Cerebellar cortex (tissue), 1 donor: ENCODE results near the gene COPG2.
"Not testable (repeated sequence)": the region's sequence is repeated elsewhere in the genome, so short reads cannot be mapped to it uniquely, and the experiment has no call there.

Source experiments
- DNase-seq: peaks from one replicate; pipeline ENCODE4 v3.0.0-alpha.2; 2015; ENCODE audit warnings: low spot score

COPG2 gene

DNA sequence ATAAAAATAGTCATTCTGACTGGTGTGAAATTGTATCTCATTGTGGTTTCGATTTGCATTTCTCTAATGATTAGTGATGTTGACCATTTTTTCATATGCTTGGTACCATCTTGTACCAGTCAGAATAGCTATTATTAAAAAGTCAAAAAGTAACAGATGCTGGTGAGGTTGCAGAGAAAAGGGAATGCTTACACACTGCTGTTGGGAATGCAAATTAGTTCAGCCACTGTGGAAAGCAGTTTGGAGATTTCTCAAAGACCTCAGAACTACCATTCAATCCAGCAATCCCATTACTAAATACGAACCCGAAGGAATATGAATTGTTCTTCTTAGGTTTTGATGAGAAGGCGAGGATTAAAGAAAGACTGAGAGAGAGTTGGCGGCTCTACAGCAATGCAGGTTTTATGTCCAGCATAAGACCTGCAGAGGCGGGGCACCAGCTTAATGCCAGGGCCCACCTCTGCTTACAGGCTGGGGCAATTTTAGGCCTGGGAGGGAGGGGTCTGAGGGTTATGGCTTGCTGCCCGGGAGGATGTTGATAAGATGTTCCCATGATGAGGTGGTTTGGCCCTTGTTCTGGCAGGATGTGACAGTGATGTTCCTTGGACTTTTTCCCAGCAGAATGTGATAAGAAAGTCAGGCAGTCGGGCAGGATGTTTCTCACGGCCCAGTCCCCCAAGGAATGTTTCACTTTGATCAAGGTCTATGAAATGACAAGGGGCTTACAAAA is 102.2 kb downstream of the COPG2 start:
- no peak for DNase-seq

DNA sequence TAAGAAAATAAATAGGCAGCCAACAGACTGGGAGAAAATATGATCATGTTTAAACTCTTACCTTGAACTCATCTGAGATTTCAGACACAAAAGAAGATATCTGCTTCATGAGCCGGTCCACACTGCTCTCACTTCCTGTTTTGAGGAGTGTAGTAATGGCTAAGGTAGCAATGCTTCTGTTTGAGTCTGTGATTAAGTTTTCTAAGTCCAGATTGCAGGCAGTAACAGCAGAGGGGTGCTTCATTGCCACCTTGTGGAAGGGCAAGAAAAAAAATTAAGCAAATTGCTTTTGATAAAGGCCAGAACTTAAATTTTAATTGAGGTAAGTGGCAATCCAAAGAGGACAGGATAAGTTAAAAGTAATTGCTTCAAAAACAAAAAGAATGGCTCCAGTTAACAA is 107.6 kb downstream of the COPG2 start:
- no peak for DNase-seq

DNA sequence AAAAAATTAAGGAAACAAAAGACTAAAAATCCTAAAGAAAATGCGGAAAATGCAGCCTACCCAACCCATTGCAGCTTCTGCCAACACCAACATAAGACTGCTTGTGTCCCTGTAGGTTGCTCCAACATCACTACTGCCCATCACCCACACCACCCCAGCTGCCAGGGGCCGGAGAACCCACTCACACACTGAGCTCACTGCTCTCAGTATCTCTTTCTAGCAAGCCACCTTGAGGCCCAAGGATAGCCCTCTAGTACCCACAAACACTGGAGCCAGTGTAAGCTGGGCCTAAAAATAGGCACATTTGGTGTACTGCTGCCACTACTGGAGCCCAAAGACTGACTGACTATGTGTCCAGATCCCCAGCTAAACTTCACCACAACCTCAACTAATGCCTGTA is 109.4 kb downstream of the COPG2 start:
- DNase-seq, result no peak

DNA sequence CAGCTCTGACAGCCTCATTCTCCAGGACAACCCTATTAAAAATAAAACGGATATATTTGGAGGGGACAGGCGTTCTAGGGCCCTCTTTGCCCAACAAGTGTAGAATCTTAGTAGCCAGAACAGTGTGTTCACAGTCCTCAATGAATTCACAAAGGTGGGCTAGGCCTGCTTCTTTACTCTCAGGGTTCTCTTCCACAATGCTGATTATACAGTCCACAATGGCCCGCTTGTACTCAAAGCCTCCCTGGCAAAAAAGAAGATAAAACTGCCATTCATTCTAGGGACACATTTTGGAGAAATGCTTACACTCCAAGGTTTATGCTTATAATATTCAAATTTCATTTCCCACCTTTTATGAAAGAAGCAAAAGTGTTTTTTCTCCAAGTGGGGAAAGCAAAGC is 114.1 kb downstream of the COPG2 start:
- no peak for DNase-seq

DNA sequence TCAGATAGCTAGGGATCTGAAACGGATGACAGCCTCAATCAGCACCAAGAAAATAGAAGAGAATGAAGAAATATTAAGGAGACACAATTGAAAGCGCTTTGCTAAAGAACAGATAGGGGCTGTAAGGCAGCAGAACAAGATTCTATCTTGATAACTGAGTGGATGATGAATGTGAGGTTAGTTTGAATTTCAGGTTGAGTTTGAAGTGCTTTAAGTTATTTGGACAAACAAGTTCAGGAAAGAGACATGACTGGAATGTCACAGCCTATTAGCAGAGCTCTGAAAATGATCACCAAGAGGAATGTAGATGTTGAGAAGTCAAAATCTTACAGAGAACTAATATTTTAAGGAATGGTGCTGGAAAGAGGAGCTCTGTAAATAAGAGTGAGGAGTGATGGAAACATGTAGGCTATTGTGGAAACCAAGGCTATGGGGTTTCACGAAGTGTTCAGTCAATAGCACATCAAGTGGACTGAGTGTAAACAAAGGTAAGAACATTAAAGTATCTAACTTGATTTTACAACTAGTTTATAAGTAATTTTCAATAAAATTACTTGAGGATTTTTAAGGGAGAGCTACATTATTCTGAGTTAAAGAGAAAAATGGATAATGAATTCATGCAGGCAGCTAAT is 115.0 kb downstream of the COPG2 start:
- DNase-seq, result no peak

DNA sequence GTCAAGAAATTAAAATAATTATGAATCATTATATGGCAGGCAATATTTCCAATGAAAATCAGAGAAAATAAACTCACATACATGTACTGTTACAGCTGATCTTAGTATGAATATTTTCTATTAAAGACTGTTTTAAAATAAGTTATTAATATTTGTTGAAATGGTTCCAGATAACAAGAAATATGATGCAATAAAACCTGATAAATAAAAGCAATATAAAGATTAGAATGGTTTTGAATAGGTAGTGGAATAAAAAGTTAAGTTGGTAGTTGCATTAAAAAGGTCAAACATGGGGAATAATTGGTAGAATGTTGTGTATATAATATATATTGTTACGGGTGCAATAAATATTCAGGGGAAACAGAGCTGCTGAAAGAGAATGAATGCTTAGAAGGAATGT is 124.2 kb downstream of the COPG2 start:
- DNase-seq, result no peak

DNA sequence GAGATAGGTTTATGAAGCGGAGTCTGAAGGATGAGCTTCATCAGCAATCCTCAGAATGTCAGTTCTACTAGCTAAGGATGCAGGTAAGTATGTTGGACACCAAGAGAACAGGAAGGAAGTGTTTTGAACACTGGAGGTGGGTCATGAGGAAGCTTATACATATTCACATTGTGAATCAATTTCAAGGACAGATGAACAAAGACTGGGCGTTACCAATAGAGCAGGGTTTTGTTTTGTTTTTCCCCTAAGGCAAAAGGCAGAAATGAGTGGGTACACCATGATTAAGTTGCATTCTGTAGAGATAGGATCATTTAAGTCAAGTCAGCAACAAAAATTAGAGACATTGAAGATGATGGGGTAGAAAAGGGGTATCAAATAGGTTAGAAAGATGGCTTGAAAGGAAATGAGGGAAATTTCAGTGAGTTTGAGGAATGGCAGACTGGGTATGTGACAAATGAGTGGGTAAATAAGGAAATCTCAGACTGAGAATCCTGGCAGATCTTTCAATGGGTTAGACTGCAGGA is 125.0 kb downstream of the COPG2 start:
- no peak for DNase-seq

DNA sequence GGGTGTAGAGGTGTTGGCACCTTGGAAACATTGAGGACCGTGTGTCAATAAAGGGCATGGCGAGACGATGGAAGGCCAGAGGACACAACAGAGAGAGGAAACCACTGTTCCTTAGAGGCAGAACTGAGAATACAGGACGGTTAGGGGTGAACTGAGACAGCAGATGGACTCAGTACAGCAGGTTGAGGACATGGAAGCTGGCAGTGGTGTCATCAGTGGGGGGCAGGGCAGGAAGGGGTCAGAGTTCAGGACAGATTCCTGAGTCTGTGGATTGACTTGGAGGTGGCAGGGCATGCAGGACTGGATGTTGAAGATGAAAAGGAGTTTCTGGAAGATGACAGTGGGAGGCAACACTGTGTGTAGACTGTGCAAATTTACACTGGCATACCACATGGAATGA is 126.3 kb downstream of the COPG2 start:
- not testable (repeated sequence) for DNase-seq

DNA sequence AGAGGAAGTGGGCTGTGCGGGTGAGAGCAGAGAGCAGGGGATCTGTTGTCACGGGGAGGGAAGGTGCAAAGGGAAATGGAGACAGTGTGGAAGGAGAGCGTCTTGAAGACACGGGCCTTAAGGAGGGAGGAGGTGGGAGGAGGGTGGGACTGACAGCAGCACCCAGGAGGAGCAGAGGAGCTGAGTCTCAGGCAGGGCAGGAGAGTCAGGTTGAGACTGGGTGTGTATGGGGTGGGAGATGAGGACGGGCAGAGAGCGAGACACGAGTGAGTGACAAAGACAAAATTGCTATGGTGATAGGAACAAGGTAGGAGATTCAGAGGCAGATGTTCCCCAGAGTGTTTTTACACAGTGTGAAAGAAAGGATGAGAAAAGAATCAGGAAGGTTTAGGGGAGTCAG is 127.3 kb downstream of the COPG2 start:
- not testable (repeated sequence) for DNase-seq

DNA sequence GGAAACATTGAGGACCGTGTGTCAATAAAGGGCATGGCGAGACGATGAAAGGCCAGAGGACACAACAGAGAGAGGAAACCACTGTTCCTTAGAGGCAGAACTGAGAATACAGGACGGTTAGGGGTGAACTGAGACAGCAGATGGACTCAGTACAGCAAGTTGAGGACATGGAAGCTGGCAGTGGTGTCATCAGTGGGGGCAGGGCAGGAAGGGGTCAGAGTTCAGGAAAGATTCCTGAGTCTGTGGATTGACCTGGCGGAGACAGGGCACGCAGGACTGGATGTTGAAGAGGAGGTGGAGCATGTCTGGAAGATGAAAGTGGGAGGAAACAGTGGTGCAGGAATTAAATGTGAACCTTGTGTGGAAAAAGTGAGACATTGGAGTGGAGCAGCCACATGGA is 130.7 kb downstream of the COPG2 start:
- not testable (repeated sequence) for DNase-seq

DNA sequence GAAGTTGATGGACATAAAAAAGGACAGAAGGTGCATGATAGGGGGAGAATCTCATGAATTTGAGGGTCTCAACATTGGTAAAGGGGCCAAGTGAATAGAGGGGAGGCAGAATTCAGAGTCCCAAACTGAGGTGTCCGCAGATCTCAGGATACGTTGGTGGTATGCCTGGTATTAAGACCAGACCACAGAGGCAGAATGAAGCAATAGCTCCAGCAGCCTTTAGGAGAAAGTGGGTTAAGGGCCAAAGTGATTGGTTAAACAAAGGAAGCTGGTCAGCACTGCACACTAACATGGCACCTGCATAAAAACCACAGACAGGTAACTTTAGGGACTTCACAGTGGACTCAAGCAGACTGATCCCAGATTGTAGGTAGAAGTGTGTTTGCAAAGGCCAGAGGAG is 139.1 kb downstream of the COPG2 start:
- DNase-seq, result no peak

DNA sequence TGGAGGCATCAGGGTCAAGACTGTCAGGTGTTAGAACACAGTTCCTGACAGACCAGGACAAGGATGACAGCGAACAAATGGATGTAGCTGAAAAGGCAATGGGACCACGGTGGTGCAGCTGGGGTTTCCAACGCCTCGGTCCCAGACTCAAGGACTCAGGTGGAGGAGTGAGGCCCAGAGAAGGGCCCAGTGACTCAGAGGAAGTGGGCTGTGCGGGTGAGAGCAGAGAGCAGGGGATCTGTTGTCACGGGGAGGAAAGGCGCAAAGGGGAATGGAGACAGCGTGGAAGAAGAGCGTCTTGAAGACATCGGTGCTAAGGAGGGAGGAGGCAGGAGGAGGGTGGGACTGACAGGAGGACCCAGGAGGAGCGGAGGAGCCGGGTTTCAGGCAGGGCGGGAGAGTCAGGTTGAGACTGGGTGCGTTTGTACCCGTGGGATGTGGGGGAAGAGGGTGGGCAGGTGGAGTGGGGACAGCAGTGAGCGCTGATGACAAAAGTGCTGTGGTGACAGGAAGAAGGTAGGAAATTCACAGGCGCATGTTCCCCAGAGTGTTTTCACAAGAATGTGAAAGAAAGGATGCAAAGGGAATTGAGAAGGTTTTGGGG is 140.7 kb downstream of the COPG2 start:
- not testable (repeated sequence) for DNase-seq

DNA sequence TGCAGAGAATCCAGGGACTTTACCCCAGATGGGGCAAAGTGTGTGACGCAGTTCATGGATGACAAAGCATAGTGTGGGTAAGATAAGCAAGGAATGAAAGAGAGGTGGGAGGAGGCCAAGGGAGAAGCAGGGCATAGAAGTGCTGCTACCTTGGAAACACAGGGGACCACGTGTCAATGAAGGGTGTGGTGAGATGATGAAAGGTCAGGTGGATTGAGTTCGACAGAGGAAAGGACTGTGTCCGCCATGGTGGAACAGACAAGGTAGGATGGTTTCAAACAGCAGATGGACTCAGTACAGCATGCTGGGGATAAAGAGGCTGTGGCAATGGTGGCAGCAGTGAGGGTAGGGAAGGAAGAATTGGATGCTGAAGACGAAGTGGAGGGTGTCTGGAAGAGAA is 143.9 kb downstream of the COPG2 start:
- no peak for DNase-seq

DNA sequence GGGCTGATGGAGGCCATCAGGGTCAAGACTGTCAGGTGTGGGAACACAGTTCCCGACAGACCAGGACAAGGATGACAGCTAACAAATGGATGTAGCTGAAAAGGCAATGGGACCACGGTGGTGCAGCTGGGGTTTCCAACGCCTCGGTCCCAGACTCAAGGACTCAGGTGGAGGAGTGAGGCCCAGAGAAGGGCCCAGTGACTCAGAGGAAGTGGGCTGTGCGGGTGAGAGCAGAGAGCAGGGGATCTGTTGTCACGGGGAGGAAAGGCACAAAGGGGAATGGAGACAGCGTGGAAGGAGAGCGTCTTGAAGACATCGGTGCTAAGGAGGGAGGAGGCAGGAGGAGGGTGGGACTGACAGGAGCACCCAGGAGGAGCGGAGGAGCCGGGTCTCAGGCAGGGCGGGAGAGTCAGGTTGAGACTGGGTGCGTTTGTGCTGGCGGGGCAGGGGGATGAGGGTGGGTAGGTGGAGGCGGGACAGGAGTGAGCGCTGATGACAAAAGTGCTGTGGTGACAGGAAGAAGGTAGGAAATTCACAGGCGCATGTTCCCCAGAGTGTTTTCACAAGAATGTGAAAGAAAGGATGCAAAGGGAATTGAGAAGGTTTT is 144.9 kb downstream of the COPG2 start:
- DNase-seq, result not testable (repeated sequence)

DNA sequence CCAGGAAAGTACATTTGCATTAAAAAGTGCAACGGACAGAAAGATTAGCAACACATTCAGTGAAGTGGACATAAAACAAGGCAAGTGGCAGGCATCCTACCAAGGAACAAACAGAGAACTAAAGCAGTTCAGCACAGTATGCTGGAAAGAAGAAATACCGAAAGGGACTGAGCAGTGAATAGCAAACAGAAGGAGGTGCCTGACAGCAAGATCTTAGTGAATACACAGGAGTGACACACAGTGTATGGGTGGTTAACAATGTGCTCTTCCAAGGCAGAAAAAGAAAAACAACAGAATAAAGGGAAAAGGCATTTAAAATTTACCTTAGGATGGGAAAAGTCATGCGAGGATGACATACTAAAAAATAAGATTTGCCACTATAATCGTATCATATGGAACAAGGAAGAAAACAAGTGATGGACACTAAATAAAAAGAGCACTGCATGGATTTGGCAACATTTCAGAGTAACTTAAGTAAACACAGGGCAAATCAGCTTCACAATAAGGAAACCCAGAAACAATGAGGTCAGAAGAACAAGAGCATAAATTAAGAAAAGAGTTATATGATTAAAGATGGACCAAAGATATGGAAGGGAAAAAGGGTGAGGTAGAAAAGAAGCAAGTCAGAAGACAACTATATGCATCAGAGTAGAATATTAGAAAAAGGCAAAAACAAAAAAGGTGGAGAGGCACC is 147.1 kb downstream of the COPG2 start:
- DNase-seq, result no peak

DNA sequence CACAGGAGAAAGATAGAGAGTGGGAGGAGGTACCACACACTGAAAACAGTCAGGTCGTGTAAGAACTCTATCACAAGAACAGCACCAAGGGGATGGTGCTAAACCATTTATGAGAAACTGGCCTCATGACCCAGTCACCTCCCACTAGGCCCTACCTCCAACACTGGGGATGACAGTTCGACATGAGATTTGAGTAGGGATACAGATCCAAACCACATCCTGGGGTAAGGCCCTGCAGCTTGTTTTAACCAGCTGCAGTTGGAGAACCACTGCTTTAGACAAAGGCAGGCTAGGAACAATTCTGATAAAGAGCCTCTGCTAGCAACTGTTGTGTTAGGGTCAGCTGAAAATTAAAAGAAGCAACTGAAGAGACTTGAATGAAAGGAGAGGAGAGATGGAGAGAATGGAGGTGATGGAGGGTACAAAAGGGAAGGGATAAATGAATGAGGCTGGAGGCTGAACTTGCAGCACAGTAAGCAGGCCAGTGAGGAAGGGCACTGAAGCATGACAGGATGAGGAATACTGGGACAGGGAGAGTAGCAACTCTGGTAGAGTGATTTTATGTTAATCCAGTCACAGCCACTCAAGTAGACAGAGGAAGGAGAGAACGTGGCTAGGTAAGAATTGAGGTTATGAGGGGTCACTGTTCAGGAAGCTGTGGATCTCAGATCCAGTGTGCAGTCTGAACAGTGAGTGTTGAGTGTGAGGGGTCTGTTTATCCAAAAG is 153.1 kb downstream of the COPG2 start:
- DNase-seq, result no peak

DNA sequence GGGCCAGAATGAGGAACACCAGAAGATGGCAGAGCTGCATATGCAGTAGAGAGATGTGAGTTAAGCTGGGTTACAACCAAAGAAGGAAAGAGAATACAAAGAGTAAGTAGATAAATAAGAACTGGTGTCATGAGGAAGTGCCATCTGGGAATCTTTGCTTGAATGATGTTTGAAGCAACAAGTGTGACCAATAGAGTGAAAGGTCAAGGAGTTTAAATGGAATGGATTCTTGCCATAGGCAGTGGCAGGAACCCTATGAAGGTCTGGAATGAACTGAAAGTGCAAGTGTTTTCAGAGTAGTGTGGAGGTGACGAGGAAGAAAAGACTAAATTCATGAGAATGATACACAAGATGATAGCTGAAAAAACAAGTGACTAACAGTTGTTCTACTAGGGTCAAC is 155.1 kb downstream of the COPG2 start:
- DNase-seq, result no peak

DNA sequence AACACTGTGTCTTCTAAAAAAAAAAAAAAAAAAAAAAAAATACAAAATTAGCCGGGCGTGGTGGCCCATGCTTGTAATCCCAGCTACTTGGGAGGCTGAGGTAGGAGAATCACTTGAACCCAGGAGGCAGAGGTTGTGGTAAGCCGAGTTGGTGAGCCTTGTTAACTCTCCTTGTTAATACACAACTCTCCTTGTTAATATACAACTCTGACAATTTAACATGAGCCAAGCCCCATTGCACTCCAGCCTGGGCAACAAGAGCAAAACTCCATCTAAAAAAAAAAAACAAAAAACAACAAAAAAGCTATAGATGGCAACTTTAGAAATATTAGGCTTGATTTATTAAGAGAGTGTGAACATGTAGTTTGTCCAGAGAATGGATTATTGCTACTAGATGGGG is 156.5 kb downstream of the COPG2 start:
- not testable (repeated sequence) for DNase-seq

DNA sequence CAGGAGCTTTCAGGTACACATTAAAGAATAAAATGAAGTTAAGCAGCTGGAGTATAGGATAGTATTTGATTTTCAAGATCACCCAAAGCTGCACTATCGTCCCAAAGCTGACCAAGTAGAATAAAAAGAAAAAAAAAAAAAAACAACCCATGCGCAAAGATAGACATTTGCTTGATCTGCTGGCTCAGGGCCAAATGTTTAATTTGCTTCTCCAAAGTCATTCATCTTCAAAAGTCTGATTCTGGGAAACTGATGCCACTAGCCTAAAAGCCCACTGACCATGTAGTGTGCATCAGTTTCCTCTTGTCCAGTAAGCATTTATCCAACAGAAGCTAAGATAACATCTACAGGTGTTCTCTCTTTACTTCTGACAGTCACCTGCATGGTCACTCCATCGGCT is 162.2 kb downstream of the COPG2 start:
- no peak for DNase-seq

DNA sequence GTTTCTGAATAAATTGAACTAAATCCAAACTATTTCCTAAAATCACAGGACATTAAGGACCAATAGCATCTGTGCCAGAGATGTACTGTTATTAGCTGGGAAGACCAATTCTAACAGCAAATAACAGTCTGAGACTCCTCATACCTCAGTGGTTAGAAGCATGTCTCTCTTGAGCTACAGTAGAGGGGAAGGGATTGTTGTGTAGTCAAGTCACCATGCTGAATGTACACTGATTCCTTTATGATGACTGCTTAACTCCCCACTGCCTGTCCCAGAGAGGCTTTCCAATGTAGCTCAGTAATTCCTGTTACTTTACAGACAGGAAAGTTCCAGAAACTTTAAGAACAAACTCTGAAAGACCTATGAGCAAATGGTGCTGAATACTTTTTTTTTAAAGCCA is 162.8 kb downstream of the COPG2 start:
- DNase-seq, result no peak

DNA sequence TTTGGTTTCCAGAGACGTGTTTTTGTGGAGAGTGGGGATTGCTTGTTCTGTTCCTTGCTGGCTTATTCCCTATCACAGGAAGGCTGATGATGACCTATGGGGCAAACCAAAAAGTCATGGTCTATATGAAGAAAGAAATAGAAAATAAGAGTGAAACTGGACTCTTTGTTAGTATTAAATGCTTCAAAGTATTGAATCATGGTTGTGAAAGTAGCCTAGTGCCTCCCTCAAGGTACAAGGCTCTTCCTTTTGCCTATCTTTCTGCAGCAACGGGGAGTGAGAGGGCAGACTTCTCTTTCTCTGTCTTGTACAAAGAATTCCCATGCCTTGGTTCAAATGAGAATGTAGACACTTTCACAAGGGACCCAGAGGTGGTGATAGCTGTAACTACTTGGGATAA is 167.6 kb downstream of the COPG2 start:
- no peak for DNase-seq

DNA sequence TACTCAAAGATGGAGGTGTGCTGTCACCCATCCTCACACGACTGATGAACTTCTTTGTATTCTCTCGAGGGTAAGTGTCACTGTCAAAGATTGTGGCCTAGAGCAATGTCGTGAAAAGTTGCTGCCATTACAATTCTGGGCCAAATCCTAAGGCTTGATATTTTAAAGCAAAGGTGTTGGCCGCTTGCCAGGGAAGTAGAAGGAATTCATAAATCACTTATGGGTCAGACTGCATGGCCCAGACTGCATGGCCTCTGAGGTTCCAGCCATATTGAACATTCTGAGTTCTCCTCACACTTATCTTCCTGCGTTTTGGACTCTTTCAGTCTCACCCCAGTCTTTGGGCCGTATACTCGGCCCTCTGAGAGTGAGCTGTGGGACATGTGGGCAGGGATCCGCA is 168.1 kb downstream of the COPG2 start:
- DNase-seq, result no peak
